Mesothelial cell of epicardium (in vitro differentiated cells): Measurements from ENCODE around the gene OGG1. TPM values are rescaled to one million over a fixed set of nuclear protein-coding genes. Genes with fewer than 3 reads are reported as not detected.
A peak's percentile ranks its signal among the peaks of the same experiment; 100 is the strongest.

Experiments
- DNase-seq, 2 experiments: peaks; one replicate each; pipeline ENCODE4 v3.0.0; 2021; ENCODE audit warnings: low spot score in 2 of 2; ENCODE audit not compliant: unreplicated experiment in 2 of 2
- H3K27ac Mint-ChIP-seq: 2 replicates; pipeline ENCODE4 v1.8.0; 2021; ENCODE audit warnings: mixed read lengths
- H3K27me3 Mint-ChIP-seq: 2 replicates; pipeline ENCODE4 v1.8.0; 2021; ENCODE audit warnings: low read depth, mixed read lengths
- H3K36me3 Mint-ChIP-seq: 2 replicates; pipeline ENCODE4 v1.8.0; 2021; ENCODE audit warnings: mixed read lengths
- H3K4me1 Mint-ChIP-seq: 2 replicates; pipeline ENCODE4 v1.8.0; 2021; ENCODE audit warnings: mixed read lengths
- H3K4me3 Mint-ChIP-seq: 2 replicates; pipeline ENCODE4 v1.8.0; 2021; ENCODE audit warnings: mild to moderate bottlenecking, moderate library complexity, mixed read lengths
- H3K9me3 Mint-ChIP-seq: 2 replicates; pipeline ENCODE4 v1.8.0; 2021; ENCODE audit warnings: mixed read lengths
- CTCF ChIP-seq: fragments of 200-600 bp; sonication (generic); IDR thresholded peaks from one replicate; pipeline ENCODE4 v1.5.0; 2021; ENCODE audit warnings: antibody characterized with exemption; ENCODE audit not compliant: unreplicated experiment
- total RNA-seq: library from RNA; stranded (reverse); gene quantifications from 3 replicates; pipeline ENCODE4 v1.2.1, GENCODE V29; 2021

Gene OGG1
- total RNA-seq, 1 donor from 2014 or later = 51.0 TPM

- Mint-ChIP-seq H3K4me1 (peaks cover 12% of the 10 kb centered on the region), H3K4me3 (no peak overlapping the region), H3K36me3 (peaks cover 22% of the 10 kb centered on the region), H3K9me3 (no peaks in the 10 kb centered on the region), H3K27me3 (no peaks in the 10 kb centered on the region), H3K27ac (no peak overlapping the region)
- no peak for TF ChIP-seq CTCF
- no peak for DNase-seq
These were observed 4.2 kb upstream of the OGG1 start for GRCh38 chr3:9745521-9745920.

GRCh38 chr3:9746330-9746729 lies 3.4 kb upstream of the OGG1 start:
- no peak for DNase-seq
- no peak overlapping the region for H3K27ac Mint-ChIP-seq

GRCh38 chr3:9747267-9747666 lies 2.5 kb upstream of the OGG1 start:
- no peak overlapping the region for H3K27ac Mint-ChIP-seq
- no peak for DNase-seq
- no peaks in the 10 kb centered on the region for H3K9me3 Mint-ChIP-seq
- H3K4me3 Mint-ChIP-seq = no peak overlapping the region
- no peaks in the 10 kb centered on the region for H3K27me3 Mint-ChIP-seq
- peaks cover 22% of the 10 kb centered on the region for H3K4me1 Mint-ChIP-seq
- H3K36me3 Mint-ChIP-seq = peaks cover 25% of the 10 kb centered on the region
- TF ChIP-seq CTCF = no peak

More at GRCh38 chr3:9746330-9746729, 3.4 kb upstream of the OGG1 start:
- Mint-ChIP-seq H3K9me3 (no peaks in the 10 kb centered on the region), H3K27me3 (no peaks in the 10 kb centered on the region), H3K4me1 (peaks cover 16% of the 10 kb centered on the region), H3K4me3 (no peak overlapping the region), H3K36me3 (peaks cover 21% of the 10 kb centered on the region)
- TF ChIP-seq CTCF = no peak

GRCh38 chr3:9748031-9748430 lies 1.7 kb upstream of the OGG1 start:
- Mint-ChIP-seq H3K4me1 (peaks cover 22% of the 10 kb centered on the region), H3K36me3 (peaks cover 25% of the 10 kb centered on the region), H3K9me3 (no peaks in the 10 kb centered on the region), H3K27me3 (no peaks in the 10 kb centered on the region), H3K4me3 (no peak overlapping the region), H3K27ac (no peak overlapping the region)
- no peak for TF ChIP-seq CTCF
- DNase-seq = no peak

GRCh38 chr3:9749296-9749644 lies 482 bp upstream of the OGG1 start:
- Mint-ChIP-seq H3K36me3 (peaks cover 19% of the 10 kb centered on the region), H3K4me1 (peaks cover 22% of the 10 kb centered on the region), H3K27me3 (no peaks in the 10 kb centered on the region), H3K4me3 (peak overlapping the region; percentile 94), H3K9me3 (no peaks in the 10 kb centered on the region), H3K27ac (peak overlapping the region; percentile 97)
- DNase-seq = no peak
- no peak for TF ChIP-seq CTCF
